DND-41 (cell line): ENCODE results near the gene PIPOX.

Experiments
- ATAC-seq: fragments of 200-7000 bp; cut with Tn5 transposase; 3 replicates; pipeline ENCODE4 v1.9.1; 2021; ENCODE audit warnings: low read depth; ENCODE audit not compliant: insufficient read depth
- DNase-seq: peaks from one replicate; pipeline ENCODE4 v3.0.0-alpha.2; 2020
- H2AFZ ChIP-seq: 2 replicates; pipeline ENCODE4 v1.6.0; 2012; ENCODE audit warnings: low read depth, low read length
- H3K27ac ChIP-seq: 2 replicates; pipeline ENCODE4 v1.5.1; 2012; ENCODE audit warnings: low read length, inconsistent platforms
- H3K27me3 ChIP-seq: fragments of 200-600 bp; sonication (generic); 2 replicates; pipeline ENCODE4 v1.6.0; 2012; ENCODE audit warnings: low read length, mild to moderate bottlenecking, inconsistent platforms; ENCODE audit not compliant: insufficient read depth, poor library complexity
- H3K36me3 ChIP-seq: 2 replicates; pipeline ENCODE4 v1.5.1; 2012; ENCODE audit warnings: low read length, inconsistent platforms; ENCODE audit not compliant: insufficient read depth
- H3K4me1 ChIP-seq: 2 replicates; pipeline ENCODE4 v1.5.1; 2012; ENCODE audit warnings: mild to moderate bottlenecking, low read length; ENCODE audit not compliant: insufficient read depth
- H3K4me2 ChIP-seq: 2 replicates; pipeline ENCODE4 v1.6.0; 2012; ENCODE audit warnings: mild to moderate bottlenecking, moderate library complexity, low read length, inconsistent platforms; ENCODE audit not compliant: insufficient read depth
- H3K4me3 ChIP-seq, 2 experiments: fragments of 200-600 bp in 1 of 2; shearing (Covaris generic) in 1 of 2; 2 replicates each; pipeline ENCODE4 v1.5.1; 2012 to 2016; ENCODE audit warnings: inconsistent platforms in 2 of 2, low read length in 2 of 2, mild to moderate bottlenecking in 2 of 2, low read depth in 1 of 2, moderate library complexity in 1 of 2
- H3K79me2 ChIP-seq: 2 replicates; pipeline ENCODE4 v1.6.0; 2012; ENCODE audit warnings: low read length, inconsistent platforms; ENCODE audit not compliant: insufficient read depth
- H3K9ac ChIP-seq: 2 replicates; pipeline ENCODE4 v1.6.0; 2012; ENCODE audit warnings: low read depth, mild to moderate bottlenecking, inconsistent platforms, low read length, moderate library complexity
- H3K9me3 ChIP-seq: 2 replicates; pipeline ENCODE4 v1.5.1; 2012; ENCODE audit warnings: low read length, moderate library complexity, mild to moderate bottlenecking, inconsistent platforms; ENCODE audit not compliant: insufficient read depth, severe bottlenecking
- H4K20me1 ChIP-seq: 2 replicates; pipeline ENCODE4 v1.6.0; 2012; ENCODE audit warnings: low read length; ENCODE audit not compliant: insufficient read depth
- EZH2 ChIP-seq: IDR thresholded peaks from 3 replicates; pipeline ENCODE4 v1.6.1; 2012; ENCODE audit warnings: borderline replicate concordance, low read depth, mild to moderate bottlenecking, moderate library complexity, low read length, inconsistent platforms; ENCODE audit not compliant: severe bottlenecking
- TF ChIP-seq, protein P1 (sequence below): IDR thresholded peaks from 2 replicates; pipeline ENCODE4 v1.5.1; 2012; ENCODE audit warnings: borderline replicate concordance, low read length, moderate library complexity, mild to moderate bottlenecking; ENCODE audit not compliant: poor library complexity, severe bottlenecking; ENCODE audit errors: extremely low read depth

PIPOX gene

DNA sequence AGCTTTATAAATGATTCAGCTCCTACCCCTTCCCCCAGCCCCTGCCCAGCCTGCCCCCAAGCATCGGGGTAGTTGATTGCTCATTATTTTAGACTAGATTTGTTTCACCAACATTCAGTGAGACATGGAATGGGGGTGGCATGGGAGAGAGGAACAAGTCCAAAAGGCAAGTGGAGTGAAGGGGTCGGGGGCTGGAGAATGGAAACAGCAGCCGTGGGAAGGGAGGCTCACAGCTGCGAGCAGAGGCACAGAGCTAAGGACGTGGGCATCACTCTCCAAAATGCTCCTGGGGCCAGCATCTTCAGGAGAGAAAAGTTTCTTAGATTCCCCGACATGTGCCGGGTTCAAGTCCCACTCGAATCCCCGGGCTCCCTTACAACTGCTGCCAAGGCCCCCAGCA is 19.3 kb downstream of the PIPOX start:
- no peaks in the 10 kb centered on the region for H3K36me3 ChIP-seq
- no peaks in the 10 kb centered on the region for H4K20me1 ChIP-seq
- no peaks in the 10 kb centered on the region for H3K79me2 ChIP-seq
- no peaks in the 10 kb centered on the region for H3K27me3 ChIP-seq
- H3K4me2 ChIP-seq: no peak overlapping the region
- TF ChIP-seq EZH2: no peak
- TF ChIP-seq, protein P1, sequence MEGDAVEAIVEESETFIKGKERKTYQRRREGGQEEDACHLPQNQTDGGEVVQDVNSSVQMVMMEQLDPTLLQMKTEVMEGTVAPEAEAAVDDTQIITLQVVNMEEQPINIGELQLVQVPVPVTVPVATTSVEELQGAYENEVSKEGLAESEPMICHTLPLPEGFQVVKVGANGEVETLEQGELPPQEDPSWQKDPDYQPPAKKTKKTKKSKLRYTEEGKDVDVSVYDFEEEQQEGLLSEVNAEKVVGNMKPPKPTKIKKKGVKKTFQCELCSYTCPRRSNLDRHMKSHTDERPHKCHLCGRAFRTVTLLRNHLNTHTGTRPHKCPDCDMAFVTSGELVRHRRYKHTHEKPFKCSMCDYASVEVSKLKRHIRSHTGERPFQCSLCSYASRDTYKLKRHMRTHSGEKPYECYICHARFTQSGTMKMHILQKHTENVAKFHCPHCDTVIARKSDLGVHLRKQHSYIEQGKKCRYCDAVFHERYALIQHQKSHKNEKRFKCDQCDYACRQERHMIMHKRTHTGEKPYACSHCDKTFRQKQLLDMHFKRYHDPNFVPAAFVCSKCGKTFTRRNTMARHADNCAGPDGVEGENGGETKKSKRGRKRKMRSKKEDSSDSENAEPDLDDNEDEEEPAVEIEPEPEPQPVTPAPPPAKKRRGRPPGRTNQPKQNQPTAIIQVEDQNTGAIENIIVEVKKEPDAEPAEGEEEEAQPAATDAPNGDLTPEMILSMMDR: no peak
- H3K4me1 ChIP-seq: no peaks in the 10 kb centered on the region
- no peak overlapping the region for H3K27ac ChIP-seq
- H2AFZ ChIP-seq: no peak overlapping the region
- H3K4me3 ChIP-seq: no peak overlapping the region
- DNase-seq (no peak), ATAC-seq (no peak)
- H3K9me3 ChIP-seq: no peaks in the 10 kb centered on the region
- H3K9ac ChIP-seq: no peak overlapping the region

DNA sequence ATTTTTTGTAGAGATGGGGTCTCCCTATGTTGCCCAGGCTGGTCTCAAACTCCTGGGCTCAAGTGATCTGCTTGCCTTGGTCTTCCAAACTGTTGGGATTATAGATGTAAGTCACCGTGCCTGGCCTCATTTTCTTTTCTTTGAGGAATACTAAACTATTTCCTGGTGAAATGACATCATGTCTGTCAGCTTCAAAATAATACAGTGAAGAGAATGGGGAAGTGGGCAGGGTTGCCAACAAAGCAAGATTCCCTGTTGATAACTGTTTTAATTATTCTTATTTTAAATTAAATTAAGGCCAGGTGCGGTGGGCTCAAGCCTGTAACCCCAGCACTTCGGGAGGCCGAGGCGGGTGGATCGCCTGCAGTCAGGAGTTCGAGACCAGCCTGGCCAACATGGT is 21.1 kb downstream of the PIPOX start:
- no peak for ATAC-seq

DNA sequence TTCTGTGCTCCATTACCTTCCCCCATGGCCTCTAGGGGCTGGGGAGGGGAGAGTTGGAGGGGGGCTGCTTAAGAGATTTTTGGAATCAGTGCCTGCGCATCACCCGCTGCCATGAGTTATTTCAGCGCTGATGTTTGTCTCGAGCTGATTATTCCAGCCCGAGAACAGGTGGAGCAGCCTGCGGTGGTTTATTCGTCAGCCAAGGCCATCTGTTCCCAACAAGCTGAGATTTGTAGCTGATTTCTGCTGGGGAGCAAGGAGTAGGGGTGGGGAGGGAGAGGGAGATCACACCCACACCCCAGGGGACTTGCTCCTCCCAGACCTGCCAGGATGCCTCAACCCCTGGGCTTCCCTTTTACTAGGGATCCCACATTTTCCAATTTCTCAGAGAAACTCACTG is 23.1 kb downstream of the PIPOX start:
- H3K4me3 ChIP-seq: no peak overlapping the region
- no peaks in the 10 kb centered on the region for H3K4me1 ChIP-seq
- H3K27ac ChIP-seq: no peak overlapping the region
- H3K9ac ChIP-seq: no peak overlapping the region
- no peak for TF ChIP-seq EZH2
- TF ChIP-seq, protein P1: no peak
- H3K36me3 ChIP-seq: no peaks in the 10 kb centered on the region
- DNase-seq (no peak), ATAC-seq (no peak)
- H4K20me1 ChIP-seq: no peaks in the 10 kb centered on the region
- H3K9me3 ChIP-seq: no peaks in the 10 kb centered on the region
- H3K4me2 ChIP-seq: no peak overlapping the region
- no peak overlapping the region for H2AFZ ChIP-seq
- H3K27me3 ChIP-seq: no peaks in the 10 kb centered on the region
- no peaks in the 10 kb centered on the region for H3K79me2 ChIP-seq

More for the DNA sequence above, 21.1 kb downstream of the PIPOX start:
- TF ChIP-seq, protein P1: no peak
- TF ChIP-seq EZH2: no peak
- Histone ChIP-seq H3K9me3 (no peaks in the 10 kb centered on the region), H3K27me3 (no peaks in the 10 kb centered on the region), H3K9ac (no peak overlapping the region), H3K36me3 (no peaks in the 10 kb centered on the region), H3K4me2 (no peak overlapping the region), H3K4me3 (no peak overlapping the region), H2AFZ (no peak overlapping the region), H4K20me1 (no peaks in the 10 kb centered on the region), H3K79me2 (no peaks in the 10 kb centered on the region), H3K27ac (no peak overlapping the region), H3K4me1 (no peaks in the 10 kb centered on the region)
- no peak for DNase-seq

DNA sequence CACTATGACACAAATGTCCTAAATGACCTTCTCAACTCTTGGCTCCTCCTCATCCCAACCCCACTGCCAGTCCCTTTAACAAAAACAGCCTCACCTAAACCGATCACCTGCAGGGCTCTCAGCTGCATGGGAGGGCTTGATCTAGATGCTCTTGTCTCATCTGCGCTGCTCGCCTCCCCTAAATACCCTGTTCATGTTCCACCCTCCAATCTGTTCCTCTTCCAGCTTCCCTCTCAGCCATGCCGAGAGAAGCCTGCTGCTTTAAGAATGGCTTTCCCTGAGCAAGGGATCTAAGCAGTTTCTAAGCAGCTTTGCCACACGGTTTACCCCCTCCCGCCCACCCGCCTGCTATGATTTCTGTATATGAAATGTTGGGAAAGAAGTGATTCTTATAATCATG is 23.7 kb downstream of the PIPOX start:
- Histone ChIP-seq H2AFZ (no peak overlapping the region), H3K27ac (no peak overlapping the region), H3K27me3 (no peaks in the 10 kb centered on the region), H3K9ac (no peak overlapping the region), H3K4me2 (no peak overlapping the region), H3K79me2 (no peaks in the 10 kb centered on the region), H3K4me1 (no peaks in the 10 kb centered on the region), H3K9me3 (no peaks in the 10 kb centered on the region), H3K4me3 (no peak overlapping the region), H4K20me1 (no peaks in the 10 kb centered on the region), H3K36me3 (no peaks in the 10 kb centered on the region)
- DNase-seq (no peak), ATAC-seq (no peak)
- TF ChIP-seq, protein P1: no peak
- no peak for TF ChIP-seq EZH2
